Adrenal gland (tissue), 12 donors: ENCODE measurements around the gene AFDN. TPM values are rescaled to one million over a fixed set of nuclear protein-coding genes. Genes with fewer than 3 reads are reported as not detected.
A peak's percentile ranks its signal among the peaks of the same experiment; 100 is the strongest.

Experiments used
- DNase-seq, 7 donors: peaks; one replicate each; pipeline ENCODE4 v3.0.0-alpha.2; 2019 to 2020
- H3K27ac ChIP-seq, 5 donors: fragments of 200-600 bp; sonication (generic) in 4 of 5; 1 replicate in 3 of 5; 2 replicates in 2 of 5; pipeline versions ENCODE4 v1.5.1 to v1.8.0; 2016 to 2020; ENCODE audit warnings: mild to moderate bottlenecking in 1 of 5
- H3K27me3 ChIP-seq: fragments of 200-600 bp; 2 replicates; pipeline ENCODE4 v1.8.0; 2021
- H3K36me3 ChIP-seq, 2 donors: fragments of 200-600 bp; replicated peaks in 1 of 2; 1 replicate in 1 of 2; 2 replicates in 1 of 2; pipeline versions ENCODE4 v1.5.1 to v1.8.0; 2018 to 2022
- H3K4me1 ChIP-seq, 2 donors: fragments of 200-600 bp; replicated peaks in 1 of 2; 1 replicate in 1 of 2; 2 replicates in 1 of 2; pipeline versions ENCODE4 v1.5.1 to v1.8.0; 2018 to 2021
- H3K4me3 ChIP-seq, 4 donors: fragments of 200-600 bp; sonication (generic) in 3 of 4; one replicate each; pipeline ENCODE4 v1.5.1; 2016 to 2018
- H3K9me3 ChIP-seq, 3 donors: fragments of 200-600 bp; sonication (generic) in 1 of 3; replicated peaks in 1 of 3; 1 replicate in 2 of 3; 2 replicates in 1 of 3; pipeline versions ENCODE4 v1.5.1 to v1.8.0; 2016 to 2021
- POLR2A ChIP-seq, 2 donors: fragments of 450-650 bp; IDR thresholded peaks; one replicate each; pipeline ENCODE4 v1.6.1; 2017; ENCODE audit warnings: antibody characterized with exemption in 2 of 2, mild to moderate bottlenecking in 2 of 2, moderate library complexity in 1 of 2
- WGBS, 4 donors: extraction: QIAGEN DNeasy Blood & Tissue Kit in 2 of 4; methylation state at CpG; one replicate each; pipeline versions ENCODE4 v1.1.5 to v1.1.7; 2013 to 2017; 5-methylcytosine and 5-hydroxymethylcytosine counted together
- intact Hi-C, 2 donors: fragments of 100-400 bp; cut with DNase I; formaldehyde crosslinking; loops; one replicate each; pipeline versions ENCODE4 v1.14.1 to v1.15.0; 2022 to 2023
- polyA plus RNA-seq, 3 donors: library from polyadenylated mRNA; stranded (reverse); fragments of 200-250 nt in 2 of 3; fragments of 350-450 nt in 1 of 3; fragmentation: Illumina TruSeq in 1 of 3; extraction: RNeasy Lipid Tissue Mini Kit (QIAGEN cat#74804) in 1 of 3; gene quantifications; one replicate each; pipeline ENCODE4 v1.2.3, GENCODE V29; 2013 to 2014
- total RNA-seq, 9 donors: library from RNA; depleted of rRNA in 4 of 9; stranded (reverse); fragments of >200 nt in 4 of 9; fragments of 120-200 nt in 1 of 9; fragmentation: NEBNext Ultra II Directional in 1 of 9; extraction: Animal tissue kit (Norgen Biotek cat#: 25700) in 1 of 9; gene quantifications; one replicate each; pipeline versions ENCODE4 v1.1.0 to v1.2.4, GENCODE V29; 2013 to 2023
- TF ChIP-seq, protein P1 (sequence below), 6 experiments: fragments of 450-650 bp in 4 of 6; fragments of 200-600 bp in 2 of 6; sonication (generic) in 1 of 6; IDR thresholded peaks; 1 replicate in 5 of 6; 2 replicates in 1 of 6; pipeline versions ENCODE4 v1.5.1 to v1.8.0; 2016 to 2021; ENCODE audit warnings: antibody characterized with exemption in 6 of 6, mild to moderate bottlenecking in 2 of 6, moderate library complexity in 1 of 6
- donor health status: healthy with polysubstance abuse.
- donor health status: Bipolar disorder and iron deficiency.
- donor health status: DM: yes; HTN: yes; CAD: no.
- donor health status: DM: no; HTN: no; CAD: no.
- donor health status: DM: no; HTN: no; CAD: no.
- donor health status: DM: yes; HTN: yes; CAD: no.

AFDN gene
- total and polyA plus RNA-seq, 12 donors = 15.2 to 47.1 (median 39.3) TPM

DNA sequence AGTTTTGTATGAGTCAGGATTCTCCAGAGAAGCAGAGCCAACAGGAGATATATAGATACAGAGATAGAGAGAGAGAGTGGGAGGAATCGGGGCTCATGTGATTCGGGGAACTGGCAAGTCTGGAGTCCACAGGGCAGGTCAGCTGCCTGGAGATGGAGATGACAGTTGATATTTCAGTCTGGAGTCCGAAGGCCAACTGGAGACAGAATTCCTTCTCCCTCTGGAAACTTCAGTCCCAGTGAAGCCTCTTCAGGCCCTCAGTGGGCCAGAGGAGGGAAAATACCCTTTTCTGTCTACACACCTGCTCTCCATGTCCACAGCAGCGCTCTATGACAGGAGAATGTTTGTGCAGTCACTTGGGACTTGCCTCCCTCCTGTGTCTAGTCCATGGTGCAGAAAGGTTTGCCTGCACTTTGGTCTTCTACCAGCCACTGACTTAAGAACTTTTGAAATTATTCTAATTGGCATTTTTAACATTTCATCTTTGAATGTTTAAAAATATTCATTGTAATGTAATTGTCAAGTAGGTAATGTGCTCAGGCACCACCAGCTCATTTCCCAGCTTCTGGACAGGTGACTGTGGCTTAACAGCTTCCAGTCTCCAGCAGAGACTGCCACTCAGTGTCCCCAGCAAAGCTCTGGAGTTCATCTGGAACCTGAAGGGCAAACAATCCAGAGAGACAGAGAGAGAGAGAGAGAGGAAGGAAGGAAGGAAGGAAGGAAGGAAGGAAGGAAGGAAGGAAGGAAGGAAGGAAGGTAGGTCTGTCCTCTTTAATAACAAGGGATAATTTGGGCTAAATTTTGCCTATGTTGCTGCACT, 43.8 kb upstream of the AFDN start:
- Histone ChIP-seq H3K27ac (no peak overlapping the region), H3K9me3 (no peaks in the 10 kb centered on the region), H3K4me3 (no peak overlapping the region), H3K27me3 (no peaks in the 10 kb centered on the region), H3K36me3 (no peaks in the 10 kb centered on the region), H3K4me1 (no peaks in the 10 kb centered on the region)
- WGBS, 4 donors = 84 to 88% (median 88%) methylated on average over 4 of the region's 4 CpGs
- TF ChIP-seq, protein P1, sequence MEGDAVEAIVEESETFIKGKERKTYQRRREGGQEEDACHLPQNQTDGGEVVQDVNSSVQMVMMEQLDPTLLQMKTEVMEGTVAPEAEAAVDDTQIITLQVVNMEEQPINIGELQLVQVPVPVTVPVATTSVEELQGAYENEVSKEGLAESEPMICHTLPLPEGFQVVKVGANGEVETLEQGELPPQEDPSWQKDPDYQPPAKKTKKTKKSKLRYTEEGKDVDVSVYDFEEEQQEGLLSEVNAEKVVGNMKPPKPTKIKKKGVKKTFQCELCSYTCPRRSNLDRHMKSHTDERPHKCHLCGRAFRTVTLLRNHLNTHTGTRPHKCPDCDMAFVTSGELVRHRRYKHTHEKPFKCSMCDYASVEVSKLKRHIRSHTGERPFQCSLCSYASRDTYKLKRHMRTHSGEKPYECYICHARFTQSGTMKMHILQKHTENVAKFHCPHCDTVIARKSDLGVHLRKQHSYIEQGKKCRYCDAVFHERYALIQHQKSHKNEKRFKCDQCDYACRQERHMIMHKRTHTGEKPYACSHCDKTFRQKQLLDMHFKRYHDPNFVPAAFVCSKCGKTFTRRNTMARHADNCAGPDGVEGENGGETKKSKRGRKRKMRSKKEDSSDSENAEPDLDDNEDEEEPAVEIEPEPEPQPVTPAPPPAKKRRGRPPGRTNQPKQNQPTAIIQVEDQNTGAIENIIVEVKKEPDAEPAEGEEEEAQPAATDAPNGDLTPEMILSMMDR (IDR thresholded peaks at IDR 0.05) = no peak
- no peak for TF ChIP-seq POLR2A (IDR thresholded peaks at IDR 0.05)
- no peak for DNase-seq
- intact Hi-C loops = no loop called here

DNA sequence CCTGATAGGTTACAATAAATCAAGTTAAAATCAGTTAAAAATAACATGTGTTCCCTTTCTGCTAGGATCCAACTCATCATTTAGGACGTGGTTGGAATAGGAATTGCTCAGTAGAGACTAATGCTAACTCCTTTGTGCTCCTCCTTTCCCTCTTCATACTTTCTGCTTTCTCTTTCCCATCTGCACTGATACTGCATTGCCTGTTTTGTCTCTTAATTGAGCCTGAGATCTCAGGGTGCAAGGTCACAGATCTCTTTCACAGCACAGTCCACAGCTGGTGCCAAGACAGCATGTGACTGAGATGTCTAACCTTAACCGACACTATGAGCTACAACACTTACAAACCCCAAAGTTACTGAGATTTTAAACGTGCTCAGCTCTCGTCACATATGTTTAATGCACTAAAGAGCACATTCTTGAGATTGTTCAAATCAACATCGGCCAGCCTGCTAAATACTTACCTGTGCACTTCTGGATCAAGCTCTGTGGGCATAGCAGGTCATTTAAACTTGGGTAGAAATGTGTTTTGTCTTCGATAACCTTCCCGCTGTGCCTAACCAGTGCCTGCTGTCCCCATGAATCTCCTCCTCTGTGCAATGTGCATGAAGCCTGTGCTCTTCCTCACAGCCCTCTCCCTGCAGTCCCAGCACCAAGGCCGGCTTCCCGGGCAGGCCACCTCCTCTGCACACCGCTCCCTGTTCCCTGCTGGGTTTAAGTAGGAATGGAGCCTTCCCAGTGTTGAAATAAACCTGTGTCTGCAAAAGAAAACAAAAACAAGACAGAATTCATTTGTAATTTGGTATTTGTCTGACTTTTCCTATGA, 39.6 kb upstream of the AFDN start:
- WGBS, 4 donors = 73 to 82% (median 78%) methylated on average over 10 of the region's 10 CpGs
- Histone ChIP-seq H3K4me1 (no peaks in the 10 kb centered on the region), H3K4me3 (no peak overlapping the region), H3K27ac (no peak overlapping the region), H3K9me3 (no peaks in the 10 kb centered on the region), H3K27me3 (no peaks in the 10 kb centered on the region), H3K36me3 (no peaks in the 10 kb centered on the region)
- DNase-seq = peak in 1 of 7 donors; percentile 17
- no peak for TF ChIP-seq POLR2A (IDR thresholded peaks at IDR 0.05)
- TF ChIP-seq, protein P1 (IDR thresholded peaks at IDR 0.05) = no peak
- intact Hi-C loops = no loop called here

DNA sequence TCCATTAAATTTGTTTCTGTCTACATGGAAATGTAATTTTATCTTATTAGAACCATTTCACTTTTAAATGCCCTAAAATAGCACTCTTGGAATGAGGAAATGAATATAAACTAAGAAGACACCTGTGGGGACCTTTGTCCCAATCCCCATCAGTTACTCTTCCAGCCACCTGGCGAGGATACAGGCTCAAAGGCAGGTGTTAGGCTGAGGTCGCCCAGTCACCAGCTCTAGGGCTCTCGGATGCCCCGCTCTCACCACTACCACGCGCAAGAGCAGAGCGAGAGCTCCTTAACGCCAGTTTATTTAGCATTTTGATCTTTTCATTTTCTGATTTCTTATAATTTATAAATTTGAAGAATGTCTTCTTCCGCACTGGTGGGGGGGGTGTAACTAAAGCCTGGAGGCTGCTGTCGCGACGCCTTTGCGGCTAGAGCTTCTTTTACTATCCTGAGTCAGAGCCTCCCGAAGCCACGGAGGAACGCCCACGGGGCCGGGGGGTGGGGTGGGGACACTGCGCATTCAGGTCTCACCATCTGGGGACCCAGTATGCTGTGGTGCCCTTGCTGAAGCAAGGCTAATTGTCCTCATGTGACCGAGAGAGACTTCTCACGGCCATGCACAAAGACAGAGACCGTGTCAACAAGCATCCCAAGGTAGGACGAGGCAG, 38.7 kb upstream of the AFDN start:
- 90 to 93% (median 91%) methylated on average over 23 of the region's 23 CpGs for WGBS, 4 donors
- DNase-seq = peak in 1 of 7 donors; percentile 28
- TF ChIP-seq, protein P1 (IDR thresholded peaks at IDR 0.05) = no peak
- TF ChIP-seq POLR2A (IDR thresholded peaks at IDR 0.05) = no peak

DNA sequence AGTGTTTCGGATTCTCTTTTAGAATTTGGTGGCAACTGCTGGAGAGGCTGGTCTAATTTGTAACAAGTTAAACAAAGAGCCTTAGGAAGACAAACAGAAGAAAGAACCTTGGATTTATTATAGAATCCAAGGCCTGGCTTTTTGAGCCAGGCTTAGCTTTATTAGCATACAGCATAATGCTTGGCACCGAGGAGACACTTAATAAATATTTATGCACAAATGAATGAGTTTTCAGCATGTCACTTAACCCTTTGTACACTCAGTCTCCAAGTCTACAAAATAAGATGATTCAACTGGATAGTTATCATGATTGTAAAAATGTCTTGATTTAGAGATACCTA, 38.2 kb upstream of the AFDN start:
- H3K4me1 ChIP-seq = no peaks in the 10 kb centered on the region
- no peaks in the 10 kb centered on the region for H3K27me3 ChIP-seq
- TF ChIP-seq, protein P1 (IDR thresholded peaks at IDR 0.05) = no peak
- TF ChIP-seq POLR2A (IDR thresholded peaks at IDR 0.05) = no peak
- intact Hi-C loops = no loop called here
- no peaks in the 10 kb centered on the region for H3K36me3 ChIP-seq
- 85 to 90% (median 86%) methylated on average over 2 of the region's 2 CpGs for WGBS, 4 donors
- no peak overlapping the region for H3K27ac ChIP-seq
- no peak overlapping the region for H3K4me3 ChIP-seq
- H3K9me3 ChIP-seq = no peaks in the 10 kb centered on the region
- DNase-seq = no peak

More for the DNA sequence above, 38.7 kb upstream of the AFDN start:
- Histone ChIP-seq H3K36me3 (no peaks in the 10 kb centered on the region), H3K27me3 (no peaks in the 10 kb centered on the region), H3K4me3 (no peak overlapping the region), H3K27ac (no peak overlapping the region), H3K9me3 (no peaks in the 10 kb centered on the region), H3K4me1 (no peaks in the 10 kb centered on the region)
- intact Hi-C loops = no loop called here
